GM21528 (cell line): ENCODE results near the gene KCNIP1.

ENCODE experiments used
- ATAC-seq: cut with Tn5 transposase; IDR thresholded peaks from one replicate; pipeline ENCODE4 v1.9.1; 2021; ENCODE audit warnings: mild to moderate bottlenecking, moderate library complexity; ENCODE audit not compliant: unreplicated experiment, low FRiP score

KCNIP1 gene

GRCh38 chr5:170482511-170482910 lies 21.3 kb upstream of the KCNIP1 start:
- ATAC-seq = no peak

GRCh38 chr5:170483701-170484458 lies 19.9 kb upstream of the KCNIP1 start:
- ATAC-seq = no peak

- ATAC-seq = no peak
Observed at GRCh38 chr5:170484459-170484831, 19.4 kb upstream of the KCNIP1 start.

- ATAC-seq = no peak
Observed at GRCh38 chr5:170484847-170485615, 18.8 kb upstream of the KCNIP1 start.

- no peak for ATAC-seq
Observed at GRCh38 chr5:170485616-170485911, 18.3 kb upstream of the KCNIP1 start.

- ATAC-seq = no peak
Observed at GRCh38 chr5:170486371-170486770, 17.4 kb upstream of the KCNIP1 start.

GRCh38 chr5:170488570-170488969 lies 15.2 kb upstream of the KCNIP1 start:
- ATAC-seq = no peak

GRCh38 chr5:170489199-170489598 lies 14.6 kb upstream of the KCNIP1 start:
- ATAC-seq = no peak

- ATAC-seq = no peak
Observed at GRCh38 chr5:170490381-170490780, 13.4 kb upstream of the KCNIP1 start.

GRCh38 chr5:170491479-170491878 lies 12.3 kb upstream of the KCNIP1 start:
- no peak for ATAC-seq

- ATAC-seq = no peak
Observed at GRCh38 chr5:170493028-170493820, 10.6 kb upstream of the KCNIP1 start.

- no peak for ATAC-seq
Observed at GRCh38 chr5:170494041-170494440, 9.8 kb upstream of the KCNIP1 start.

- no peak for ATAC-seq
Observed at GRCh38 chr5:170495825-170496661, 7.8 kb upstream of the KCNIP1 start.

- no peak for ATAC-seq
Observed at GRCh38 chr5:170496662-170497028, 7.2 kb upstream of the KCNIP1 start.

GRCh38 chr5:170497311-170498038 lies 6.3 kb upstream of the KCNIP1 start:
- ATAC-seq = no peak

- ATAC-seq = no peak
Observed at GRCh38 chr5:170498811-170499351, 4.9 kb upstream of the KCNIP1 start.

- no peak for ATAC-seq
Observed at GRCh38 chr5:170499621-170500020, 4.2 kb upstream of the KCNIP1 start.

GRCh38 chr5:170501361-170501760 lies 2.5 kb upstream of the KCNIP1 start:
- ATAC-seq = no peak

- no peak for ATAC-seq
Observed at GRCh38 chr5:170501931-170502330, 1.9 kb upstream of the KCNIP1 start.
